Mammary epithelial cell (primary cell): ENCODE results near the gene USP37.

Source experiments
- EZH2 ChIP-seq: IDR thresholded peaks from 2 replicates; pipeline ENCODE4 v1.6.1; 2012; ENCODE audit warnings: low read length, inconsistent platforms, borderline replicate concordance
- TF ChIP-seq, protein P1 (sequence below), 2 donors: IDR thresholded peaks in 1 of 2; conservative IDR thresholded peaks in 1 of 2; 2 replicates each; pipeline ENCODE4 v1.5.1; 2011 to 2012; ENCODE audit warnings: inconsistent platforms in 2 of 2, low read length in 2 of 2, mild to moderate bottlenecking in 2 of 2, control low read depth in 1 of 2, low read depth in 1 of 2; ENCODE audit not compliant: insufficient read depth in 1 of 2; ENCODE audit errors: extremely low read depth in 1 of 2

DNA sequence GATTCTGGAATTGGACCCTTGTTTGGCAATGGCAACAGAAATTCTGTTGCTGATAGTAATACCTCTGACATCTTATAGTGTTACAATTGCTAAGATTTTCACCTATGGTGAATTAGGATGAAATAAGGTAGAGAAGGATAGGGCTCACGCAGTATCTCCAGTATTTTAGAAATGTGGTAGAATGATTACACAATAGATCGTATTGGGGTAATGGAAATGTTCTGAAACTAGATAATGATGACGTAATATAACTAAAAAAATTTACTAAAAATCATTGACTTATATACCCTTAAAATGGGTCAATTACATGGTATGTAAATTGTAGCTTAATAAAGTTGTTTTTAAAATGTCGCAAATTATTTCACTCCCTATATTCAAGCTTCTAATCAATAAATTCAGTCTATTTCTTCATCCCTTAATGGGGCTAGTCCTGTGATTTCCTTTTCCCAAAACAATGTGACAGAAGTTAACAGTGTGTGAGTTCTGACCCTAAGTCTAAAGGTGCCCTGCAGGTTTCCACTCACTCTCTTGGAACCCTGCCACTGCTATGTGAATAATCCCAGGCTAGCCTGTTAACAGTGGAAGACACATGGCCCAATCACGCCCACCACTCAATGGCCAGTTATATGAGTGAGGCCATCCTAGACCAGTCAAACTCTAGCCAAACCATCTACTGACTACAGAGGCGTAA lies 31.2 kb downstream of the USP37 start:
- TF ChIP-seq, protein P1, sequence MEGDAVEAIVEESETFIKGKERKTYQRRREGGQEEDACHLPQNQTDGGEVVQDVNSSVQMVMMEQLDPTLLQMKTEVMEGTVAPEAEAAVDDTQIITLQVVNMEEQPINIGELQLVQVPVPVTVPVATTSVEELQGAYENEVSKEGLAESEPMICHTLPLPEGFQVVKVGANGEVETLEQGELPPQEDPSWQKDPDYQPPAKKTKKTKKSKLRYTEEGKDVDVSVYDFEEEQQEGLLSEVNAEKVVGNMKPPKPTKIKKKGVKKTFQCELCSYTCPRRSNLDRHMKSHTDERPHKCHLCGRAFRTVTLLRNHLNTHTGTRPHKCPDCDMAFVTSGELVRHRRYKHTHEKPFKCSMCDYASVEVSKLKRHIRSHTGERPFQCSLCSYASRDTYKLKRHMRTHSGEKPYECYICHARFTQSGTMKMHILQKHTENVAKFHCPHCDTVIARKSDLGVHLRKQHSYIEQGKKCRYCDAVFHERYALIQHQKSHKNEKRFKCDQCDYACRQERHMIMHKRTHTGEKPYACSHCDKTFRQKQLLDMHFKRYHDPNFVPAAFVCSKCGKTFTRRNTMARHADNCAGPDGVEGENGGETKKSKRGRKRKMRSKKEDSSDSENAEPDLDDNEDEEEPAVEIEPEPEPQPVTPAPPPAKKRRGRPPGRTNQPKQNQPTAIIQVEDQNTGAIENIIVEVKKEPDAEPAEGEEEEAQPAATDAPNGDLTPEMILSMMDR (conservative IDR thresholded peaks at IDR 0.05 in 1 of 2, IDR thresholded peaks at IDR 0.05 in 1 of 2; ENCODE audit: extremely low read depth in 1 of 2, insufficient read depth in 1 of 2, low read depth in 1 of 2, low read length in 2 of 2), result no peak
- no peak for TF ChIP-seq EZH2
